OCI-LY7 (cell line): ENCODE data around the gene ARRB1.

Experiments
- EZH2phosphoT487 ChIP-seq: fragments of 200-600 bp; sonication (generic); IDR thresholded peaks from 2 replicates; pipeline ENCODE4 v1.6.1; 2018; ENCODE audit warnings: low read depth, borderline replicate concordance, mild to moderate bottlenecking, mixed run types, antibody characterized with exemption, low read length, moderate library complexity, mixed read lengths
- TF ChIP-seq, protein P1 (sequence below): fragments of 200-600 bp; sonication (generic); conservative IDR thresholded peaks from 2 replicates; pipeline ENCODE4 v1.5.1; 2014; ENCODE audit warnings: mild to moderate bottlenecking, antibody characterized with exemption, low read length, moderate library complexity, mixed read lengths

DNA sequence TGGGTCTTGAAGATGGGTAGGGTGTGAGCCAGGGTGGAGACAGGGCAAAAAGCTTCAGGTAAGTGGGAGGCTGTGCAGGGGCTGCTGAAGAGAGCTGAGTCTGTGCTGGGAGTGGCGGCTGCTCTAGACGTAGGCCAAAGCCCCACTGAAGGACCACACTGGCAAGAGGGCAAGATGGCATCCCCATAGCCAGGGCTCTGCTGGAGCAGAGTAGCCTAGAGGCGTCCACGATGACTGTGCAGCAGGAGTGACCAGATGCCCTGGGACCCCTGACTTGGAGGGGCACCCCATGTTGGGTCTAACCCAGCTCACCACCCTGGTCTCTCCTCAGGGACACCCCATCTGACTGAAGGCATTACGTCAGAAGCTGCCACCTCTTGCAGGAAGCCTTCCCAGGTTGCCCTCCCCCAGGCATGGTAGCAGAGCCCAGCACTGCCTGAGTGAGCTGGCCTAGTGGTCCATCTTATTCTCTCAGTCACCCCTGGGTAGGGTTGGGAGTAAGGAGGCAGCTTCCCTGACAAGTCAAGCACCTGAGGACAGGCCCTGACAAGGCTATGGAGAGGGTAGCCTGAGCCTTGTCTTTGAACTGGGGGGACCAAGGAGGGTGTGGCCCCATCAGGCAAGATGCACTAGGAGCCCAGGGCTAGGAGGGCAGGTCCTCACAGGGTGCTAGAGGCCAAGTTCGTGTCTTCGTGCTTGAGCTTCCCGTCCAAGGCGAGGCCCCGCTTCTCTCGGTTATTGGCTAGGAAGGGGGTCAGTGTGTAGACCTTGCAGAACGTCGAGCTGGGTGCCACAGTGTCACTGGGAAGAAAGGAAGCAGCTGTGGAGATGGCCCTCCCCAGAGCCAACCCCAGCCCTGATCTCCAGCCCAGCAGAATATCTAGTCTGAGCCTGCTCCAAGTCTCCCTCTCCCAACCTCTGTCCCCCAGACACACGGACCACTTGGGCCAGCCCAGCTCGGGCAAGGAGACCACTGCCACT lies 77.8 kb downstream of the ARRB1 start:
- TF ChIP-seq, protein P1, sequence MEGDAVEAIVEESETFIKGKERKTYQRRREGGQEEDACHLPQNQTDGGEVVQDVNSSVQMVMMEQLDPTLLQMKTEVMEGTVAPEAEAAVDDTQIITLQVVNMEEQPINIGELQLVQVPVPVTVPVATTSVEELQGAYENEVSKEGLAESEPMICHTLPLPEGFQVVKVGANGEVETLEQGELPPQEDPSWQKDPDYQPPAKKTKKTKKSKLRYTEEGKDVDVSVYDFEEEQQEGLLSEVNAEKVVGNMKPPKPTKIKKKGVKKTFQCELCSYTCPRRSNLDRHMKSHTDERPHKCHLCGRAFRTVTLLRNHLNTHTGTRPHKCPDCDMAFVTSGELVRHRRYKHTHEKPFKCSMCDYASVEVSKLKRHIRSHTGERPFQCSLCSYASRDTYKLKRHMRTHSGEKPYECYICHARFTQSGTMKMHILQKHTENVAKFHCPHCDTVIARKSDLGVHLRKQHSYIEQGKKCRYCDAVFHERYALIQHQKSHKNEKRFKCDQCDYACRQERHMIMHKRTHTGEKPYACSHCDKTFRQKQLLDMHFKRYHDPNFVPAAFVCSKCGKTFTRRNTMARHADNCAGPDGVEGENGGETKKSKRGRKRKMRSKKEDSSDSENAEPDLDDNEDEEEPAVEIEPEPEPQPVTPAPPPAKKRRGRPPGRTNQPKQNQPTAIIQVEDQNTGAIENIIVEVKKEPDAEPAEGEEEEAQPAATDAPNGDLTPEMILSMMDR: no peak
- no peak for TF ChIP-seq EZH2phosphoT487
